Measurements from ENCODE around the gene PROS1. TPM values are rescaled to one million over a fixed set of nuclear protein-coding genes. Genes with fewer than 3 reads are reported as not detected.

PROS1 gene
- total and polyA plus RNA-seq, 10 of the 15 experiments (the other 5 are each of a cell fraction or from before 2014, with no cell fraction given), result 0.10 TPM; not detected in 9

DNA sequence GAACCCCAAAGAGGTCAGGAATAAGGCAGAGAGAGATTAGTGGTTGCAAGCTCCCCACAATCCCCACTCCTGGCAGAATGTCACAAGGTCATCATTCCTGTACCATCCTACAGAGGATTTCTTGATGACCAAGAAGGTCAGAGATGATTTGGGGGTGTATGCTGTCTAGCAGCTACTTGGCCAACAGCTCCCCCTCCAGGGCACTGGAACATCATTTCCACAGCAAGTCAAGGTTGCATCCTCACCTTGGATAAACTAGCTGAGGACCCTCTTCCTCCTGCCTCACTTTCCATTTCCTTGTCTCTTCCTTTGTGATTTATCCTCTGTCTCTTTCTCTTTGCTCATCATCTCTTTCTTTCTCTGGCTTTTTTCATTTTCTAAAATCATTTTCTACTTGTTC is 106.3 kb downstream of the PROS1 start (continued):
- TF ChIP-seq MXI1 (IDR thresholded peaks at IDR 0.05; ENCODE audit: low read depth, low read length) (no peak), RELA (IDR thresholded peaks at IDR 0.05; ENCODE audit: borderline replicate concordance, partially characterized antibody) (no peak), SREBF1 (IDR thresholded peaks at IDR 0.05; ENCODE audit: low read length) (no peak), CTCF (IDR thresholded peaks at IDR 0.05 in 2 of 3, conservative IDR thresholded peaks at IDR 0.05 in 1 of 3; ENCODE audit: control insufficient read depth in 2 of 3, extremely low read depth in 1 of 3, insufficient read depth in 1 of 3, low read depth in 3 of 3, low read length in 3 of 3) (no peak), WRNIP1 (IDR thresholded peaks at IDR 0.05; ENCODE audit: borderline replicate concordance, low read depth, low read length) (no peak), RUNX3 (IDR thresholded peaks at IDR 0.05; ENCODE audit: low read length) (no peak), SMARCA5 (IDR thresholded peaks at IDR 0.05) (no peak)
- TF ChIP-seq, protein P1, sequence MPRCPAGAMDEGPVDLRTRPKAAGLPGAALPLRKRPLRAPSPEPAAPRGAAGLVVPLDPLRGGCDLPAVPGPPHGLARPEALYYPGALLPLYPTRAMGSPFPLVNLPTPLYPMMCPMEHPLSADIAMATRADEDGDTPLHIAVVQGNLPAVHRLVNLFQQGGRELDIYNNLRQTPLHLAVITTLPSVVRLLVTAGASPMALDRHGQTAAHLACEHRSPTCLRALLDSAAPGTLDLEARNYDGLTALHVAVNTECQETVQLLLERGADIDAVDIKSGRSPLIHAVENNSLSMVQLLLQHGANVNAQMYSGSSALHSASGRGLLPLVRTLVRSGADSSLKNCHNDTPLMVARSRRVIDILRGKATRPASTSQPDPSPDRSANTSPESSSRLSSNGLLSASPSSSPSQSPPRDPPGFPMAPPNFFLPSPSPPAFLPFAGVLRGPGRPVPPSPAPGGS (IDR thresholded peaks at IDR 0.05; ENCODE audit: borderline replicate concordance, insufficient read depth, low read depth, low read length, poor library complexity, severe bottlenecking), result no peak

GRCh38 chr3:93861017-93861416 is 112.7 kb downstream of the PROS1 start:
- Histone ChIP-seq H3K4me2 (ENCODE audit: control insufficient read depth, insufficient read depth) (no peak overlapping the region), H3K9ac (ENCODE audit: control insufficient read depth, insufficient read depth, low read length) (no peak overlapping the region), H3K4me3 (no peak overlapping the region), H3K4me1 (ENCODE audit: control insufficient read depth, insufficient read depth, low read length) (no peaks in the 10 kb centered on the region), H3K36me3 (ENCODE audit: control insufficient read depth in 2 of 2, insufficient read depth in 2 of 2, low read length in 1 of 2) (no peaks in the 10 kb centered on the region), H4K20me1 (ENCODE audit: control insufficient read depth, insufficient read depth) (no peaks in the 10 kb centered on the region), H2AFZ (ENCODE audit: control insufficient read depth, low read depth, low read length) (no peak overlapping the region), H3K27ac (ENCODE audit: control insufficient read depth, insufficient read depth) (no peak overlapping the region), H3K27me3 (replicated peaks in 1 of 2; ENCODE audit: control insufficient read depth in 2 of 2, insufficient read depth in 2 of 2, low read length in 1 of 2) (no peaks in the 10 kb centered on the region), H3K79me2 (ENCODE audit: control insufficient read depth, insufficient read depth, low read length) (no peaks in the 10 kb centered on the region), H3K9me3 (replicated peaks; ENCODE audit: control insufficient read depth, insufficient read depth, low read length) (no peaks in the 10 kb centered on the region; the same call in 2 of the 3 replicates)
- 0% methylated on average over 2 of the region's 2 CpGs for WGBS (ENCODE audit: insufficient coverage, insufficient replicate concordance, low lambda C conversion rate, missing lambda C conversion rate)
- CTCF ChIA-PET, result no interaction called here
- in situ Hi-C loops (cut with MboI) (no loop called here), intact Hi-C loops (cut with micrococcal nuclease; ENCODE audit: unreplicated experiment) (no loop called here)
- FAIRE-seq (no peak), DNase-seq (ENCODE audit: low read depth, low spot score) (no peak), ATAC-seq (no peak)
- SMC1A ChIA-PET (ENCODE audit: uncharacterized antibody, unreplicated experiment), result interaction anchor here (0.6 kb wide), 1 partner anchor 68 kb away, joined by 3 read pairs; no protein-coding TSS in a partner anchor
- RAD21 ChIA-PET (ENCODE audit: unreplicated experiment), result no interaction called here
- POLR2A ChIA-PET, result no interaction called here
- no TSS peak for BruUV-seq (replicated peaks)
- TF ChIP-seq BACH1 (IDR thresholded peaks at IDR 0.05; ENCODE audit: borderline replicate concordance) (no peak), EED (IDR thresholded peaks at IDR 0.05; ENCODE audit: low read depth) (no peak), ATF7 (IDR thresholded peaks at IDR 0.05; ENCODE audit: low read depth) (no peak), ASH2L (IDR thresholded peaks at IDR 0.05; ENCODE audit: borderline replicate concordance, low read depth) (no peak), HDAC6 (IDR thresholded peaks at IDR 0.05; ENCODE audit: unreplicated experiment) (no peak), MEF2A (IDR thresholded peaks at IDR 0.05; ENCODE audit: insufficient read depth, low read depth, low read length) (no peak), LARP7 (IDR thresholded peaks at IDR 0.05) (no peak), NFYB (IDR thresholded peaks at IDR 0.05; ENCODE audit: insufficient read depth, low read depth, low read length) (no peak), EZH2 (IDR thresholded peaks at IDR 0.05; ENCODE audit: borderline replicate concordance, control insufficient read depth, low read depth, low read length) (no peak), NRF1 (conservative IDR thresholded peaks at IDR 0.05; ENCODE audit: low read depth, low read length) (no peak), SP1 (IDR thresholded peaks at IDR 0.05; ENCODE audit: low read depth, low read length) (no peak), BHLHE40 (IDR thresholded peaks at IDR 0.05; ENCODE audit: borderline replicate concordance in 1 of 2, low read depth in 2 of 2, low read length in 1 of 2) (no peak), MXI1 (IDR thresholded peaks at IDR 0.05; ENCODE audit: low read depth, low read length) (no peak)
- TF ChIP-seq, protein P2, sequence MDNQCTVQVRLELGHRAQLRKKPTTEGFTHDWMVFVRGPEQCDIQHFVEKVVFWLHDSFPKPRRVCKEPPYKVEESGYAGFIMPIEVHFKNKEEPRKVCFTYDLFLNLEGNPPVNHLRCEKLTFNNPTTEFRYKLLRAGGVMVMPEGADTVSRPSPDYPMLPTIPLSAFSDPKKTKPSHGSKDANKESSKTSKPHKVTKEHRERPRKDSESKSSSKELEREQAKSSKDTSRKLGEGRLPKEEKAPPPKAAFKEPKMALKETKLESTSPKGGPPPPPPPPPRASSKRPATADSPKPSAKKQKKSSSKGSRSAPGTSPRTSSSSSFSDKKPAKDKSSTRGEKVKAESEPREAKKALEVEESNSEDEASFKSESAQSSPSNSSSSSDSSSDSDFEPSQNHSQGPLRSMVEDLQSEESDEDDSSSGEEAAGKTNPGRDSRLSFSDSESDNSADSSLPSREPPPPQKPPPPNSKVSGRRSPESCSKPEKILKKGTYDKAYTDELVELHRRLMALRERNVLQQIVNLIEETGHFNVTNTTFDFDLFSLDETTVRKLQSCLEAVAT (IDR thresholded peaks at IDR 0.05), result no peak

Data from GM12878 (cell line).